Non-pigmented ciliary epithelial cell (primary cell): ENCODE results near the gene SINHCAF.
"Not testable (repeated sequence)": the region's sequence is repeated elsewhere in the genome, so short reads cannot be mapped to it uniquely, and the experiment has no call there.

ENCODE experiments used
- DNase-seq: peaks from one replicate; pipeline ENCODE4 v3.0.0-alpha.2; 2010; ENCODE audit warnings: low read depth

The SINHCAF gene

GRCh38 chr12:31261744-31262143 is 64.2 kb downstream of the SINHCAF start:
- no peak for DNase-seq

GRCh38 chr12:31260840-31261239 is 65.1 kb downstream of the SINHCAF start:
- DNase-seq = no peak

GRCh38 chr12:31259136-31259886 is 66.6 kb downstream of the SINHCAF start:
- no peak for DNase-seq

- no peak for DNase-seq
Observed at GRCh38 chr12:31257784-31258183, 68.2 kb downstream of the SINHCAF start.

- DNase-seq = not testable (repeated sequence)
Observed at GRCh38 chr12:31251707-31252611, 74.0 kb downstream of the SINHCAF start.

GRCh38 chr12:31250179-31250578 is 75.8 kb downstream of the SINHCAF start:
- DNase-seq = no peak

- no peak for DNase-seq
Observed at GRCh38 chr12:31249356-31249755, 76.6 kb downstream of the SINHCAF start.

- no peak for DNase-seq
Observed at GRCh38 chr12:31248815-31249214, 77.1 kb downstream of the SINHCAF start.

GRCh38 chr12:31248337-31248736 is 77.6 kb downstream of the SINHCAF start:
- no peak for DNase-seq

GRCh38 chr12:31246470-31246850 is 79.5 kb downstream of the SINHCAF start:
- no peak for DNase-seq

GRCh38 chr12:31245822-31246469 is 80.0 kb downstream of the SINHCAF start:
- DNase-seq = no peak

GRCh38 chr12:31242418-31242817 is 83.5 kb downstream of the SINHCAF start:
- DNase-seq = not testable (repeated sequence)

GRCh38 chr12:31238764-31239387 is 87.1 kb downstream of the SINHCAF start:
- no peak for DNase-seq

- not testable (repeated sequence) for DNase-seq
Observed at GRCh38 chr12:31238333-31238732, 87.6 kb downstream of the SINHCAF start.

- no peak for DNase-seq
Observed at GRCh38 chr12:31236998-31237637, 88.8 kb downstream of the SINHCAF start.

- DNase-seq = no peak
Observed at GRCh38 chr12:31235868-31236395, 90.0 kb downstream of the SINHCAF start.

GRCh38 chr12:31234955-31235867 is 90.7 kb downstream of the SINHCAF start:
- DNase-seq = no peak

- no peak for DNase-seq
Observed at GRCh38 chr12:31234053-31234840, 91.7 kb downstream of the SINHCAF start.

GRCh38 chr12:31233061-31233730 is 92.8 kb downstream of the SINHCAF start:
- no peak for DNase-seq
